HEK293T (cell line): ENCODE data around the gene CCDC167.
"Not testable (repeated sequence)": the region's sequence is repeated elsewhere in the genome, so short reads cannot be mapped to it uniquely, and the experiment has no call there.

Source experiments
- CTCF ChIA-PET: fragments of 350-600 bp; formaldehyde crosslinking; extraction: SDS; loops from one replicate; lab custom pipeline; 2021; ENCODE audit warnings: antibody characterized with exemption, inconsistent platforms; lab: Yijun Ruan, JAX
- POLR2A ChIA-PET: fragments of 350-600 bp; formaldehyde crosslinking; extraction: SDS; loops from one replicate; lab custom pipeline; 2020; ENCODE audit warnings: antibody characterized with exemption, inconsistent platforms; lab: Yijun Ruan, JAX
- DNase-seq: peaks from one replicate; pipeline ENCODE4 v3.0.0; 2012; ENCODE audit warnings: mixed read lengths; ENCODE audit errors: extremely low spot score
- ARNT ChIP-seq: fragments of 450-650 bp; IDR thresholded peaks from 2 replicates; pipeline ENCODE4 v1.6.1; 2017; ENCODE audit warnings: mild to moderate bottlenecking
- BHLHE40 ChIP-seq: fragments of 450-650 bp; IDR thresholded peaks from 2 replicates; pipeline ENCODE4 v1.6.1; 2016; ENCODE audit warnings: mild to moderate bottlenecking, moderate library complexity, borderline replicate concordance
- CTBP1 ChIP-seq: fragments of 450-650 bp; IDR thresholded peaks from 2 replicates; pipeline ENCODE4 v1.6.1; 2016; ENCODE audit warnings: borderline replicate concordance
- ELF4 ChIP-seq: fragments of 450-650 bp; IDR thresholded peaks from 2 replicates; pipeline ENCODE4 v1.6.1; 2017; ENCODE audit warnings: antibody characterized with exemption
- FOXA1 ChIP-seq: fragments of 450-650 bp; IDR thresholded peaks from 2 replicates; pipeline ENCODE4 v1.6.1; 2016; ENCODE audit warnings: mild to moderate bottlenecking
- FOXK2 ChIP-seq: fragments of 450-650 bp; IDR thresholded peaks from 2 replicates; pipeline ENCODE4 v1.6.1; 2016; ENCODE audit warnings: mild to moderate bottlenecking
- FOXM1 ChIP-seq: fragments of 450-650 bp; IDR thresholded peaks from 2 replicates; pipeline ENCODE4 v1.6.1; 2017; ENCODE audit warnings: mild to moderate bottlenecking, borderline replicate concordance
- HDGF ChIP-seq: fragments of 450-650 bp; IDR thresholded peaks from 2 replicates; pipeline ENCODE4 v1.6.1; 2017; ENCODE audit warnings: antibody characterized with exemption, borderline replicate concordance
- L3MBTL2 ChIP-seq: fragments of 450-650 bp; conservative IDR thresholded peaks from 2 replicates; pipeline ENCODE4 v1.6.1; 2016; ENCODE audit warnings: mild to moderate bottlenecking
- LEF1 ChIP-seq: fragments of 450-650 bp; IDR thresholded peaks from 2 replicates; pipeline ENCODE4 v1.6.1; 2017; ENCODE audit warnings: mild to moderate bottlenecking, borderline replicate concordance
- NFRKB ChIP-seq: fragments of 450-650 bp; IDR thresholded peaks from 2 replicates; pipeline ENCODE4 v1.6.1; 2016; ENCODE audit warnings: mild to moderate bottlenecking, moderate library complexity
- SP1 ChIP-seq: fragments of 450-650 bp; IDR thresholded peaks from 2 replicates; pipeline ENCODE4 v1.6.1; 2017
- SUZ12 ChIP-seq: fragments of 450-650 bp; IDR thresholded peaks from 2 replicates; pipeline ENCODE4 v1.6.1; 2016; ENCODE audit warnings: mild to moderate bottlenecking
- TARDBP ChIP-seq: fragments of 450-650 bp; IDR thresholded peaks from 2 replicates; pipeline ENCODE4 v1.6.1; 2016
- ZNF384 ChIP-seq: fragments of 450-650 bp; IDR thresholded peaks from 2 replicates; pipeline ENCODE4 v1.6.1; 2016
- TF ChIP-seq, protein P1 (sequence below): fragments of 450-650 bp; IDR thresholded peaks from 2 replicates; pipeline ENCODE4 v1.6.1; 2016

The CCDC167 gene

DNA sequence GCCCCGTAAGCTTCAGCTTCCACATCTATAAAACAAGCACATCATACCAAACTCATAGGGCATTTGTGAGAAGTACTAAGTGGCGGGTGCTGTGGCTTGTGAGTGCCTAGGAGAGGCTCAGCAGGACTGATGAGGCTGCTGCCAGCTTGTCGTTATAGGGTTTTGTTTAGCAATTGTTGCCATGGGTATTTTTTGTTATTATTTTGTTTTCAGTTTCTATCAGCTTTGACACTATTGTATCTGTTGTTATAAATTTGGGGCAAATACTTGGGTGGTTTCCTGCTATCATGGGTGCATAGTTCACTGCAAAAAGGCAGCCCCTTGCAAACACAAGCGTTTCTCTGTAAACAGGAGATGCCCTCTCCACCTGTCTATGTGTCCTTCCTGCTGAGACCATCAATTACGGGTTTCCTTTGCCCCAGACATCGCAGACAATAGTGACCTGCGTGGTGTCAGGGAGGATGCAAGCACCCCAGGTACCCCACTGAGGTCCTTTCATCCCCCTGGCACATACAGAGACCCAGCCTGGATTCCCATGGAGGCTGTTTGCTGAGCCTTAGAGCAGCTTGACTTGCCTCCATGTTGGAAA lies 3.1 kb upstream of the CCDC167 start:
- DNase-seq, result no peak
- no peak for TF ChIP-seq ELF4
- TF ChIP-seq SUZ12, result no peak
- TF ChIP-seq NFRKB, result no peak
- no peak for TF ChIP-seq BHLHE40
- no peak for TF ChIP-seq LEF1
- TF ChIP-seq CTBP1, result no peak
- no peak for TF ChIP-seq ARNT
- no peak for TF ChIP-seq ZNF384
- no peak for TF ChIP-seq TARDBP
- no peak for TF ChIP-seq FOXM1
- no peak for TF ChIP-seq L3MBTL2
- TF ChIP-seq HDGF, result no peak
- no peak for TF ChIP-seq SP1
- TF ChIP-seq FOXK2, result no peak
- TF ChIP-seq FOXA1, result no peak
- TF ChIP-seq, protein P1, sequence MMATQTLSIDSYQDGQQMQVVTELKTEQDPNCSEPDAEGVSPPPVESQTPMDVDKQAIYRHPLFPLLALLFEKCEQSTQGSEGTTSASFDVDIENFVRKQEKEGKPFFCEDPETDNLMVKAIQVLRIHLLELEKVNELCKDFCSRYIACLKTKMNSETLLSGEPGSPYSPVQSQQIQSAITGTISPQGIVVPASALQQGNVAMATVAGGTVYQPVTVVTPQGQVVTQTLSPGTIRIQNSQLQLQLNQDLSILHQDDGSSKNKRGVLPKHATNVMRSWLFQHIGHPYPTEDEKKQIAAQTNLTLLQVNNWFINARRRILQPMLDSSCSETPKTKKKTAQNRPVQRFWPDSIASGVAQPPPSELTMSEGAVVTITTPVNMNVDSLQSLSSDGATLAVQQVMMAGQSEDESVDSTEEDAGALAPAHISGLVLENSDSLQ, result no peak
- ChIA-PET CTCF (no interaction called here), POLR2A (no interaction called here)

GRCh38 chr6:37501632-37502491 lies 2.2 kb upstream of the CCDC167 start:
- TF ChIP-seq ARNT, result no peak
- TF ChIP-seq, protein P1, result 0 out of 2 replicates have a peak, but pooled peaks have one; percentile 13
- TF ChIP-seq TARDBP, result no peak
- TF ChIP-seq L3MBTL2, result no peak
- TF ChIP-seq FOXA1, result no peak
- TF ChIP-seq NFRKB, result no peak
- no peak for TF ChIP-seq FOXK2
- no peak for TF ChIP-seq CTBP1
- no peak for TF ChIP-seq SP1
- CTCF ChIA-PET, result no interaction called here
- POLR2A ChIA-PET, result no interaction called here
- no peak for DNase-seq

- ChIA-PET POLR2A (interaction anchor here (0.7 kb wide), 1 partner anchor 137 kb away, joined by 4 read pairs; no protein-coding TSS in a partner anchor), CTCF (interaction anchor here (0.6 kb wide), 1 partner anchor 94 kb away, joined by 3 read pairs; no protein-coding TSS in a partner anchor)
- not testable (repeated sequence) for DNase-seq
These were observed 1.2 kb upstream of the CCDC167 start for GRCh38 chr6:37500904-37501303.

DNA sequence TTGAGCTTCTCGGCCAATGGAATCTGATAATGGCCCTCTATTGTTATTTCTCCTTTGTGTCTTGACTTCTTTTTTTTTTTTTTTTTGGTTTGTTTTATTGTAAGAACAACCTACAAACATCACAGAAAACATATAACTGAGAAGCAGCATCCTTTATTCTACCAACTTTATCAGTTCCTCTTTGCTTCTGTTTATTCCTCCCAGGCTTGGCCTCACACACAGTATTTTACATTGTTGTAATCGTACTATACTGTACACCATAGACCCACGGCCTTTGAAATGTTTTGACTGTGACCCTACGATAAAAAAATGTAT lies 558 bp upstream of the CCDC167 start:
- CTCF ChIA-PET, result interaction anchor here (0.6 to 0.7 kb wide), 4 partner anchors 38 to 1786 kb away, joined by 3 to 5 read pairs (median 3); no protein-coding TSS in a partner anchor
- POLR2A ChIA-PET, result interaction anchor here (0.8 to 1.2 kb wide), 5 partner anchors 9 to 26 kb away, joined by 3 read pairs; no protein-coding TSS in a partner anchor
- DNase-seq, result no peak
- TF ChIP-seq BHLHE40 (no peak), LEF1 (no peak), ZNF384 (no peak), HDGF (no peak), SP1 (no peak), ELF4 (no peak), FOXA1 (no peak), ARNT (no peak), NFRKB (no peak), FOXK2 (no peak), TARDBP (no peak), FOXM1 (no peak), CTBP1 (no peak), SUZ12 (no peak)
- TF ChIP-seq, protein P1, result no peak

DNA sequence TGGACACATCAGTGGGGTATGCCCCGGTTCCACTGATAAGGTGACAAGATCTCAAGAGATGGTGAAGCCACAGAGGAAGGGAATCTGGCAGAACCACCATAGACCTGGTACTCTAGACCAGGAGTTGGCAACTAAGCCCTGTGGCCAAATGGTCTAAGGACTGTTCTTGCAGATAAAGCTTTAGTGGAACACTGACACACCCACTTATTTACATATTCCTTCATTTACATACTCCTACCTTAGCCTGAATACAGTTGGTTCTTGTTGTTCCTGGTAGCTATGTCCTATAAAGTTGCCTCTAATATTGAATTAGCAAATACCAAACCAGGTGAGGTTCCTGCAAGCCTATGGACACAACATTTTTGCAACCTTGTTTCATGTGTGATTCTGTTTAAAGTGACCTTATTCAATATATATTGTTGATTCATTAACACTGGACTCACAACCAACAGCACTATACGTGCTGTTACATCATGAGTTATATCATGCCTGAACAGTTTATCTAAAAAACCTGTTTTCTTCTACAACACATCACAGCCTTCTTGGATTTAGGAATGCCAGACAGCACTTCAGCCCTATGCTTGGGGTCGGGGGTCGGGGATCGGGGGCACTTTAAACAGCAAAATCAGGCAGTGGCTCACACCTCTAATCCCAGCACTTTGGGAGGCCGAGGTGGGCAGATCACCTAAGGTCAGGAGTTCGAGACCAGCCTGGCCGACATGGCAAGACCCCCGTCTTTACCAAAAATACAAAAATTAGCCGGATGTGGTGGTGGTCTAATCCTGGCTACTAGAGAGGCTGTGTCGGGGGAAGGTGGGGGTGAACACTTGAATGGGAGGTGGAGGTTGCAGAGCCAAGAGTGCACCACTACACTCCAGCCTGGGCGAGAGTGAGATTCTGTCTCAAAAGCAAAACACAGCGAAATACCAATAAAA lies 2.5 kb downstream of the CCDC167 start:
- POLR2A ChIA-PET, result interaction anchor here (1.0 kb wide), 1 partner anchor 321 kb away, joined by 3 read pairs; no protein-coding TSS in a partner anchor

More for the DNA sequence above, 2.5 kb downstream of the CCDC167 start:
- DNase-seq, result no peak
- TF ChIP-seq ARNT (no peak), HDGF (no peak), CTBP1 (no peak), FOXK2 (no peak), SP1 (no peak), NFRKB (no peak), LEF1 (no peak), SUZ12 (no peak)
- CTCF ChIA-PET, result no interaction called here
